GM23248 (cell line): ENCODE measurements around the gene PRLR.

ENCODE experiments used
- EZH2 ChIP-seq: fragments of 200-600 bp; sonication (generic); IDR thresholded peaks from 2 replicates; pipeline ENCODE4 v1.6.1; 2018; ENCODE audit warnings: antibody characterized with exemption, mild to moderate bottlenecking; ENCODE audit not compliant: insufficient read depth, poor library complexity, severe bottlenecking
- EZH2phosphoT487 ChIP-seq: fragments of 200-600 bp; sonication (generic); IDR thresholded peaks from 2 replicates; pipeline ENCODE4 v1.6.1; 2018; ENCODE audit warnings: antibody characterized with exemption, moderate library complexity, mild to moderate bottlenecking, low read depth; ENCODE audit not compliant: insufficient read depth

DNA sequence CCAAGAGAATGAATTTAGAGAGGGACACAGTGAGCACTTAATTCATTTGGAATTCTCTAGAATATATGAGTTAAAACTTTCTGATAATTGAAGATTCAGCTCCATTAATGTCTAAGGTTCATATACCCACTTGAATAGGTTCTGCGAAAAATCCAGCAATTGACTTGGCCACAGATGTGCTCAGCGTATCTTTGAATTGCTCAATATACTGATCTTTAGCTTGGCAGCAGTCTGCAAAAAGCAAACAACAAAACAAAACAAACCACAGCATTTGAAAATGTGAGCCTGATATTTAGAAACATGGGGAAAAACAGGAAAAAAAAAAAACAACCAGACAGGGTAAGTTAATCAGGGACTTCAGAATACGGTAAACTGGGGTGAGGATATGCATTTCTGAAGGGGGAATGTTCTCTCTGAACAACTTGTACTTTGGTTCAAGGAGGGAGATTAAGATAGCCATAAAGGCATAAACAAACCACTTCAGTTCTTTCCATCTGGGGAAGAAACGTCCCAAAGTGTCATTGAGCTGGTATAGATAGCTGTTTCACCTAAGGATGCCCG is 203.9 kb downstream of the PRLR start:
- TF ChIP-seq EZH2phosphoT487, result no peak
- TF ChIP-seq EZH2, result no peak
